Vagina (tissue), 2 donors: Measurements from ENCODE around the gene GLCE. TPM values are rescaled to one million over a fixed set of nuclear protein-coding genes. Genes with fewer than 3 reads are reported as not detected.

Experiments used
- DNase-seq, 2 donors: peaks; one replicate each; pipeline ENCODE4 v3.0.0-alpha.2; 2017; ENCODE audit errors: extremely low spot score in 2 of 2
- H3K27ac ChIP-seq: fragments of 200-600 bp; sonication (generic); one replicate; pipeline ENCODE4 v1.5.1; 2019
- H3K27me3 ChIP-seq: fragments of 200-600 bp; sonication (generic); one replicate; pipeline ENCODE4 v1.5.1; 2019
- H3K36me3 ChIP-seq, 2 donors: fragments of 200-600 bp; sonication (generic); one replicate each; pipeline ENCODE4 v1.5.1; 2017 to 2019
- H3K4me1 ChIP-seq: fragments of 200-600 bp; sonication (generic); one replicate; pipeline ENCODE4 v1.5.1; 2019
- H3K4me3 ChIP-seq, 2 donors: fragments of 200-600 bp; sonication (generic); 1 replicate in 1 of 2; 2 replicates in 1 of 2; pipeline ENCODE4 v1.5.1; 2016 to 2019
- H3K9me3 ChIP-seq: fragments of 200-600 bp; sonication (generic); one replicate; pipeline ENCODE4 v1.5.1; 2019
- CTCF ChIP-seq, 3 experiments: fragments of 450-650 bp in 2 of 3; fragments of 200-600 bp in 1 of 3; sonication (generic) in 1 of 3; IDR thresholded peaks; one replicate each; pipeline ENCODE4 v1.5.1; 2017 to 2019; ENCODE audit warnings: antibody characterized with exemption in 3 of 3, mild to moderate bottlenecking in 2 of 3, moderate library complexity in 2 of 3
- POLR2A ChIP-seq, 2 donors: fragments of 450-650 bp; IDR thresholded peaks; one replicate each; pipeline ENCODE4 v1.6.1; 2017; ENCODE audit warnings: antibody characterized with exemption in 2 of 2, mild to moderate bottlenecking in 2 of 2, moderate library complexity in 2 of 2
- POLR2AphosphoS5 ChIP-seq, 2 donors: sonication (generic); formaldehyde crosslinking; IDR thresholded peaks; one replicate each; pipeline ENCODE4 v1.9.0; 2017; ENCODE audit warnings: antibody characterized with exemption in 2 of 2, mild to moderate bottlenecking in 2 of 2, low read depth in 1 of 2; ENCODE audit not compliant: insufficient read depth in 1 of 2
- intact Hi-C: fragments of 100-400 bp; cut with DNase I; formaldehyde crosslinking; loops from one replicate; pipeline ENCODE4 v1.15.1; 2023
- total RNA-seq: library from RNA; depleted of rRNA; stranded (reverse); fragments of >200 nt; gene quantifications from one replicate; pipeline ENCODE4 v1.2.3, GENCODE V29; 2016

Gene GLCE
- total RNA-seq, 1 donor from 2014 or later = 16.5 TPM

- H3K27ac ChIP-seq = no peak overlapping the region
- H3K4me3 ChIP-seq = no peak overlapping the region
- intact Hi-C loops = no loop called here
Measured at GRCh38 chr15:69232765-69233164, 72.3 kb downstream of the GLCE start.

GRCh38 chr15:69234676-69235075, 74.2 kb downstream of the GLCE start:
- Histone ChIP-seq H3K27ac (no peak overlapping the region), H3K4me3 (no peak overlapping the region), H3K27me3 (no peaks in the 10 kb centered on the region), H3K36me3 (peaks cover 0 to 2% of the 10 kb centered on the region in 2 donors), H3K9me3 (no peaks in the 10 kb centered on the region), H3K4me1 (no peaks in the 10 kb centered on the region)
- TF ChIP-seq POLR2A (IDR thresholded peaks at IDR 0.05) (no peak), CTCF (IDR thresholded peaks at IDR 0.05) (no peak), POLR2AphosphoS5 (IDR thresholded peaks at IDR 0.05; ENCODE audit: insufficient read depth in 1 of 2, low read depth in 1 of 2) (no peak)
- DNase-seq = no peak
- intact Hi-C loops = no loop called here

More at GRCh38 chr15:69232765-69233164, 72.3 kb downstream of the GLCE start:
- no peaks in the 10 kb centered on the region for H3K9me3 ChIP-seq
- H3K27me3 ChIP-seq = no peaks in the 10 kb centered on the region
- TF ChIP-seq POLR2AphosphoS5 (IDR thresholded peaks at IDR 0.05; ENCODE audit: insufficient read depth in 1 of 2, low read depth in 1 of 2) (no peak), CTCF (IDR thresholded peaks at IDR 0.05) (no peak), POLR2A (IDR thresholded peaks at IDR 0.05) (no peak)
- no peaks in the 10 kb centered on the region for H3K4me1 ChIP-seq
- DNase-seq = no peak
- peaks cover 0 to 6% of the 10 kb centered on the region in 2 donors for H3K36me3 ChIP-seq

GRCh38 chr15:69236505-69236904, 76.1 kb downstream of the GLCE start:
- no peak for DNase-seq
- intact Hi-C loops = no loop called here
- TF ChIP-seq CTCF (IDR thresholded peaks at IDR 0.05) (no peak), POLR2A (IDR thresholded peaks at IDR 0.05) (no peak), POLR2AphosphoS5 (IDR thresholded peaks at IDR 0.05; ENCODE audit: insufficient read depth in 1 of 2, low read depth in 1 of 2) (no peak)
- Histone ChIP-seq H3K4me1 (no peaks in the 10 kb centered on the region), H3K4me3 (no peak overlapping the region), H3K9me3 (no peaks in the 10 kb centered on the region), H3K36me3 (no peaks in the 10 kb centered on the region), H3K27me3 (no peaks in the 10 kb centered on the region), H3K27ac (no peak overlapping the region)

- H3K4me1 ChIP-seq = no peaks in the 10 kb centered on the region
- no peak overlapping the region for H3K27ac ChIP-seq
- DNase-seq = no peak
- no peaks in the 10 kb centered on the region for H3K9me3 ChIP-seq
- intact Hi-C loops = no loop called here
- no peaks in the 10 kb centered on the region for H3K27me3 ChIP-seq
- H3K4me3 ChIP-seq = no peak overlapping the region
- TF ChIP-seq CTCF (IDR thresholded peaks at IDR 0.05) (no peak), POLR2A (IDR thresholded peaks at IDR 0.05) (no peak), POLR2AphosphoS5 (IDR thresholded peaks at IDR 0.05; ENCODE audit: insufficient read depth in 1 of 2, low read depth in 1 of 2) (no peak)
- H3K36me3 ChIP-seq = no peaks in the 10 kb centered on the region
Measured at GRCh38 chr15:69237718-69238117, 77.3 kb downstream of the GLCE start.

GRCh38 chr15:69244798-69245197, 84.4 kb downstream of the GLCE start:
- H3K27me3 ChIP-seq = no peaks in the 10 kb centered on the region
- TF ChIP-seq CTCF (IDR thresholded peaks at IDR 0.05) (no peak), POLR2AphosphoS5 (IDR thresholded peaks at IDR 0.05; ENCODE audit: insufficient read depth in 1 of 2, low read depth in 1 of 2) (no peak), POLR2A (IDR thresholded peaks at IDR 0.05) (no peak)
- H3K36me3 ChIP-seq = no peaks in the 10 kb centered on the region
- H3K27ac ChIP-seq = no peak overlapping the region
- no peaks in the 10 kb centered on the region for H3K9me3 ChIP-seq
- no peak overlapping the region for H3K4me3 ChIP-seq
- no peak for DNase-seq
- intact Hi-C loops = no loop called here
- H3K4me1 ChIP-seq = no peaks in the 10 kb centered on the region
